Liver (tissue), 9 donors: ENCODE data around the gene SWAP70. TPM values are rescaled to one million over a fixed set of nuclear protein-coding genes. Genes with fewer than 3 reads are reported as not detected.
"Not testable (repeated sequence)": the region's sequence is repeated elsewhere in the genome, so short reads cannot be mapped to it uniquely, and the experiment has no call there.

Experiments used
- DNase-seq: peaks from one replicate; pipeline ENCODE4 v3.0.0-alpha.2; 2017; ENCODE audit warnings: low spot score
- H3K27ac ChIP-seq, 2 donors: one replicate each; pipeline ENCODE4 v1.7.0; 2013; ENCODE audit warnings: inconsistent platforms in 2 of 2, low read length in 2 of 2, control low read depth in 1 of 2, low read depth in 1 of 2, mild to moderate bottlenecking in 1 of 2
- H3K27me3 ChIP-seq, 4 donors: one replicate each; pipeline versions ENCODE4 v1.6.1 to v1.7.0; 2013; ENCODE audit warnings: low read length in 3 of 4, inconsistent platforms in 1 of 4, mild to moderate bottlenecking in 1 of 4, moderate library complexity in 1 of 4; ENCODE audit not compliant: control insufficient read depth in 4 of 4, insufficient read depth in 4 of 4
- H3K36me3 ChIP-seq, 4 donors: one replicate each; pipeline versions ENCODE4 v1.6.1 to v1.7.0; 2013; ENCODE audit warnings: low read length in 3 of 4, mild to moderate bottlenecking in 3 of 4, low read depth in 1 of 4, moderate library complexity in 1 of 4; ENCODE audit not compliant: control insufficient read depth in 4 of 4, insufficient read depth in 3 of 4
- H3K4me1 ChIP-seq, 4 donors: one replicate each; pipeline versions ENCODE4 v1.6.1 to v1.7.0; 2013; ENCODE audit warnings: low read length in 3 of 4, mild to moderate bottlenecking in 3 of 4, moderate library complexity in 1 of 4; ENCODE audit not compliant: control insufficient read depth in 4 of 4, insufficient read depth in 4 of 4
- H3K4me3 ChIP-seq, 3 donors: one replicate each; pipeline versions ENCODE4 v1.6.1 to v1.7.0; 2013; ENCODE audit warnings: low read length in 3 of 3, control low read depth in 1 of 3, low read depth in 1 of 3, mild to moderate bottlenecking in 1 of 3
- H3K9ac ChIP-seq, 2 donors: one replicate each; pipeline ENCODE4 v1.7.0; 2013; ENCODE audit warnings: low read length in 2 of 2, mild to moderate bottlenecking in 2 of 2, moderate library complexity in 2 of 2, control low read depth in 1 of 2, low read depth in 1 of 2
- H3K9me3 ChIP-seq, 4 donors: one replicate each; pipeline versions ENCODE4 v1.6.1 to v1.7.0; 2013; ENCODE audit warnings: low read length in 3 of 4; ENCODE audit not compliant: control insufficient read depth in 4 of 4
- EGR1 ChIP-seq, 2 donors: IDR thresholded peaks; 2 replicates each; pipeline ENCODE4 v1.6.1; 2016 to 2018; ENCODE audit warnings: antibody characterized with exemption in 2 of 2, low read depth in 2 of 2
- FOXA2 ChIP-seq: IDR thresholded peaks from 2 replicates; pipeline ENCODE4 v1.6.1; 2016; ENCODE audit warnings: antibody characterized with exemption
- GABPA ChIP-seq, 2 donors: IDR thresholded peaks in 1 of 2; conservative IDR thresholded peaks in 1 of 2; 2 replicates each; pipeline ENCODE4 v1.6.1; 2016; ENCODE audit warnings: antibody characterized with exemption in 2 of 2, mild to moderate bottlenecking in 1 of 2, moderate library complexity in 1 of 2
- HNF4A ChIP-seq, 2 donors: conservative IDR thresholded peaks; 2 replicates each; pipeline ENCODE4 v1.6.1; 2016; ENCODE audit warnings: antibody characterized with exemption in 2 of 2, mild to moderate bottlenecking in 2 of 2
- HNF4G ChIP-seq: IDR thresholded peaks from 2 replicates; pipeline ENCODE4 v1.6.1; 2016; ENCODE audit warnings: antibody characterized with exemption
- JUND ChIP-seq, 2 donors: IDR thresholded peaks; 2 replicates each; pipeline ENCODE4 v1.6.1; 2016; ENCODE audit warnings: antibody characterized with exemption in 2 of 2
- NR2F2 ChIP-seq: IDR thresholded peaks from 2 replicates; pipeline ENCODE4 v1.6.1; 2016; ENCODE audit warnings: antibody characterized with exemption
- RAD21 ChIP-seq, 2 donors: IDR thresholded peaks; 2 replicates each; pipeline ENCODE4 v1.6.1; 2016; ENCODE audit warnings: antibody characterized with exemption in 2 of 2, mild to moderate bottlenecking in 2 of 2
- SP1 ChIP-seq: IDR thresholded peaks from 2 replicates; pipeline ENCODE4 v1.6.1; 2018; ENCODE audit warnings: antibody characterized with exemption, mild to moderate bottlenecking
- TAF1 ChIP-seq: conservative IDR thresholded peaks from 2 replicates; pipeline ENCODE4 v1.6.1; 2016; ENCODE audit warnings: antibody characterized with exemption, mild to moderate bottlenecking
- YY1 ChIP-seq: IDR thresholded peaks from 2 replicates; pipeline ENCODE4 v1.6.1; 2016; ENCODE audit warnings: antibody characterized with exemption, mild to moderate bottlenecking
- WGBS: extraction: QIAGEN DNeasy Blood & Tissue Kit; methylation state at CpG from one replicate; pipeline ENCODE4 v1.1.7; 2013; 5-methylcytosine and 5-hydroxymethylcytosine counted together
- polyA plus RNA-seq, 2 donors: library from polyadenylated mRNA; stranded (reverse) in 1 of 2; unstranded in 1 of 2; fragments of 200-250 nt in 1 of 2; fragments of >200 nt in 1 of 2; fragmentation: Nextera tagmentation in 1 of 2; extraction: Ambion mirVana in 1 of 2; gene quantifications; one replicate each; pipeline versions ENCODE4 v1.2.1 to v1.2.3, GENCODE V29; 2013 to 2015
- total RNA-seq, 2 donors: library from RNA; depleted of rRNA; stranded (reverse); fragments of >200 nt; gene quantifications; one replicate each; pipeline ENCODE4 v1.2.3, GENCODE V29; 2014
- TF ChIP-seq, protein P1 (sequence below): IDR thresholded peaks from 2 replicates; pipeline ENCODE4 v1.6.1; 2016; ENCODE audit warnings: antibody characterized with exemption
- TF ChIP-seq, protein P2 (sequence below): IDR thresholded peaks from 2 replicates; pipeline ENCODE4 v1.6.1; 2016; ENCODE audit warnings: antibody characterized with exemption, mild to moderate bottlenecking
- TF ChIP-seq, protein P3 (sequence below): fragments of 150-350 bp; IDR thresholded peaks from 2 replicates; pipeline ENCODE4 v1.5.1; 2017; ENCODE audit warnings: improper control_type of control experiment, low read depth, low read length; ENCODE audit not compliant: missing input control
- TF ChIP-seq, protein P4 (sequence below): IDR thresholded peaks from 2 replicates; pipeline ENCODE4 v1.6.1; 2016; ENCODE audit warnings: antibody characterized with exemption
- donor health status: healthy.
- donor health status: healthy.
- donor health status: healthy.
- donor health status: healthy.
- donor health status: healthy.

The SWAP70 gene
- total and polyA plus RNA-seq, 4 donors = 4.0 to 8.4 (median 5.8) TPM

DNA sequence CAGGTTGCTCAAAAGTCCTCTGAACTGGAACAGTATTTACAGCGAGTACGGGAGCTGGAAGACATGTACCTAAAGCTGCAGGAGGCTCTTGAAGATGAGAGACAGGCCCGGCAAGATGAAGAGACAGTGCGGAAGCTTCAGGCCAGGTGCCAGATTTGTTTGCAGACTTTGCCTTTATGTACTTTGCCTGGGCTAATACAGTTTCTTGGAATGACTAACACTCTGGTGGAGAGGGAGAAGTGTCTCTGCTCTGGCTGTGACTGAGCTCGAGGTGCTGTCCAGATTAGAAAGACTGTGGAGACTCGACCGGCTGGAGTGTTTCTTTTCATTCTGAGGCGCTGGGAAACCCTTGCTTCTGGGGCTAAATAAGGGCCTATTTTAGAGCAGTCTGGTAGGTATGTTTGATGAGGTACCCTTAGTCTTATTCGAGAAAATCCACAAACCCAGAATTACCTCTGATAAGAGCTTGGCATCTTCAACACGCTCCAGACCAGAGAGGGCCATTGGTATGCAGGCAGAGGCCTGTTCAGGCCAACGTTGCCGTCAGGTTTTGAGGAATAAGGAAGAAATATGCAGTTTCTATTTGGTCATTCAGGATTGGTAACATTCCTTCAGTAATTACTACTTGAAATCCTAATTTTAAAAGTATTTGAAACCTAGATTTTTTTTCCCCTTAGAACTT is 76.5 kb downstream of the SWAP70 start:
- no peak overlapping the region for H3K4me3 ChIP-seq
- no peak for DNase-seq
- H3K36me3 ChIP-seq = peaks cover 0 to 1% (median 0%) of the 10 kb centered on the region in 4 donors
- no peak overlapping the region for H3K9ac ChIP-seq
- no peaks in the 10 kb centered on the region for H3K27me3 ChIP-seq
- TF ChIP-seq EGR1 (IDR thresholded peaks at IDR 0.05; ENCODE audit: low read depth in 2 of 2) (no peak), YY1 (no peak), RAD21 (IDR thresholded peaks at IDR 0.05) (no peak), JUND (IDR thresholded peaks at IDR 0.05) (no peak), TAF1 (no peak), GABPA (IDR thresholded peaks at IDR 0.05 in 1 of 2, conservative IDR thresholded peaks at IDR 0.05 in 1 of 2) (no peak), SP1 (no peak), NR2F2 (no peak), HNF4A (conservative IDR thresholded peaks at IDR 0.05) (no peak)
- TF ChIP-seq, protein P1, sequence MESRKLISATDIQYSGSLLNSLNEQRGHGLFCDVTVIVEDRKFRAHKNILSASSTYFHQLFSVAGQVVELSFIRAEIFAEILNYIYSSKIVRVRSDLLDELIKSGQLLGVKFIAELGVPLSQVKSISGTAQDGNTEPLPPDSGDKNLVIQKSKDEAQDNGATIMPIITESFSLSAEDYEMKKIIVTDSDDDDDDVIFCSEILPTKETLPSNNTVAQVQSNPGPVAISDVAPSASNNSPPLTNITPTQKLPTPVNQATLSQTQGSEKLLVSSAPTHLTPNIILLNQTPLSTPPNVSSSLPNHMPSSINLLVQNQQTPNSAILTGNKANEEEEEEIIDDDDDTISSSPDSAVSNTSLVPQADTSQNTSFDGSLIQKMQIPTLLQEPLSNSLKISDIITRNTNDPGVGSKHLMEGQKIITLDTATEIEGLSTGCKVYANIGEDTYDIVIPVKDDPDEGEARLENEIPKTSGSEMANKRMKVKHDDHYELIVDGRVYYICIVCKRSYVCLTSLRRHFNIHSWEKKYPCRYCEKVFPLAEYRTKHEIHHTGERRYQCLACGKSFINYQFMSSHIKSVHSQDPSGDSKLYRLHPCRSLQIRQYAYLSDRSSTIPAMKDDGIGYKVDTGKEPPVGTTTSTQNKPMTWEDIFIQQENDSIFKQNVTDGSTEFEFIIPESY = no peak
- TF ChIP-seq, protein P2, sequence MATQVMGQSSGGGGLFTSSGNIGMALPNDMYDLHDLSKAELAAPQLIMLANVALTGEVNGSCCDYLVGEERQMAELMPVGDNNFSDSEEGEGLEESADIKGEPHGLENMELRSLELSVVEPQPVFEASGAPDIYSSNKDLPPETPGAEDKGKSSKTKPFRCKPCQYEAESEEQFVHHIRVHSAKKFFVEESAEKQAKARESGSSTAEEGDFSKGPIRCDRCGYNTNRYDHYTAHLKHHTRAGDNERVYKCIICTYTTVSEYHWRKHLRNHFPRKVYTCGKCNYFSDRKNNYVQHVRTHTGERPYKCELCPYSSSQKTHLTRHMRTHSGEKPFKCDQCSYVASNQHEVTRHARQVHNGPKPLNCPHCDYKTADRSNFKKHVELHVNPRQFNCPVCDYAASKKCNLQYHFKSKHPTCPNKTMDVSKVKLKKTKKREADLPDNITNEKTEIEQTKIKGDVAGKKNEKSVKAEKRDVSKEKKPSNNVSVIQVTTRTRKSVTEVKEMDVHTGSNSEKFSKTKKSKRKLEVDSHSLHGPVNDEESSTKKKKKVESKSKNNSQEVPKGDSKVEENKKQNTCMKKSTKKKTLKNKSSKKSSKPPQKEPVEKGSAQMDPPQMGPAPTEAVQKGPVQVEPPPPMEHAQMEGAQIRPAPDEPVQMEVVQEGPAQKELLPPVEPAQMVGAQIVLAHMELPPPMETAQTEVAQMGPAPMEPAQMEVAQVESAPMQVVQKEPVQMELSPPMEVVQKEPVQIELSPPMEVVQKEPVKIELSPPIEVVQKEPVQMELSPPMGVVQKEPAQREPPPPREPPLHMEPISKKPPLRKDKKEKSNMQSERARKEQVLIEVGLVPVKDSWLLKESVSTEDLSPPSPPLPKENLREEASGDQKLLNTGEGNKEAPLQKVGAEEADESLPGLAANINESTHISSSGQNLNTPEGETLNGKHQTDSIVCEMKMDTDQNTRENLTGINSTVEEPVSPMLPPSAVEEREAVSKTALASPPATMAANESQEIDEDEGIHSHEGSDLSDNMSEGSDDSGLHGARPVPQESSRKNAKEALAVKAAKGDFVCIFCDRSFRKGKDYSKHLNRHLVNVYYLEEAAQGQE = no peak
- TF ChIP-seq, protein P3, sequence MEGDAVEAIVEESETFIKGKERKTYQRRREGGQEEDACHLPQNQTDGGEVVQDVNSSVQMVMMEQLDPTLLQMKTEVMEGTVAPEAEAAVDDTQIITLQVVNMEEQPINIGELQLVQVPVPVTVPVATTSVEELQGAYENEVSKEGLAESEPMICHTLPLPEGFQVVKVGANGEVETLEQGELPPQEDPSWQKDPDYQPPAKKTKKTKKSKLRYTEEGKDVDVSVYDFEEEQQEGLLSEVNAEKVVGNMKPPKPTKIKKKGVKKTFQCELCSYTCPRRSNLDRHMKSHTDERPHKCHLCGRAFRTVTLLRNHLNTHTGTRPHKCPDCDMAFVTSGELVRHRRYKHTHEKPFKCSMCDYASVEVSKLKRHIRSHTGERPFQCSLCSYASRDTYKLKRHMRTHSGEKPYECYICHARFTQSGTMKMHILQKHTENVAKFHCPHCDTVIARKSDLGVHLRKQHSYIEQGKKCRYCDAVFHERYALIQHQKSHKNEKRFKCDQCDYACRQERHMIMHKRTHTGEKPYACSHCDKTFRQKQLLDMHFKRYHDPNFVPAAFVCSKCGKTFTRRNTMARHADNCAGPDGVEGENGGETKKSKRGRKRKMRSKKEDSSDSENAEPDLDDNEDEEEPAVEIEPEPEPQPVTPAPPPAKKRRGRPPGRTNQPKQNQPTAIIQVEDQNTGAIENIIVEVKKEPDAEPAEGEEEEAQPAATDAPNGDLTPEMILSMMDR = no peak
- TF ChIP-seq, protein P4, sequence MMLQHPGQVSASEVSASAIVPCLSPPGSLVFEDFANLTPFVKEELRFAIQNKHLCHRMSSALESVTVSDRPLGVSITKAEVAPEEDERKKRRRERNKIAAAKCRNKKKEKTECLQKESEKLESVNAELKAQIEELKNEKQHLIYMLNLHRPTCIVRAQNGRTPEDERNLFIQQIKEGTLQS = no peak
- H3K9me3 ChIP-seq = no peaks in the 10 kb centered on the region
- no peak overlapping the region for H3K27ac ChIP-seq
- 73% methylated on average over 12 of the region's 12 CpGs for WGBS
- no peaks in the 10 kb centered on the region for H3K4me1 ChIP-seq

DNA sequence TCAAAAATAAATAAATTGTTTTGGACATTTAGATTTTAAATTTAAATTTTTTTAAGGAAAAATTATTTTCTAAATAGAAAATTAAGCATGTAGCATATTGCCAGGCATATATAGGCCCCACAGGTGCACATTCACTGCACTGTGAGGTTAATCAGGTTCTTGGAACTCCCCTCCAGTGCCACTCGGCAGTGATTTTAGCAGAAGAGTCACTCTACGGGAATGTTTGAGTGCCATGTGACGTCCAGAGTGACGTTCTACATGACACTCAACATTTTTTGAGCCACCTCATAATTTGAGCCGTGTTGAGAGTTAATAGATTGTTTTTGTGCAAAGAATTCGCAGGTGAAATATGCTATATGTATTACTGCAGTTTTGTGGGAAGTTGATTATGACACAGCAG is 77.4 kb downstream of the SWAP70 start:
- Histone ChIP-seq H3K36me3 (peaks cover 0 to 1% (median 0%) of the 10 kb centered on the region in 4 donors), H3K4me3 (no peak overlapping the region), H3K27ac (no peak overlapping the region), H3K27me3 (no peaks in the 10 kb centered on the region), H3K9ac (no peak overlapping the region), H3K4me1 (no peaks in the 10 kb centered on the region), H3K9me3 (no peaks in the 10 kb centered on the region)
- WGBS = 96% methylated on average over 6 of the region's 6 CpGs
- DNase-seq = no peak
- TF ChIP-seq HNF4G (no peak), FOXA2 (no peak), EGR1 (IDR thresholded peaks at IDR 0.05; ENCODE audit: low read depth in 2 of 2) (no peak), TAF1 (no peak), RAD21 (IDR thresholded peaks at IDR 0.05) (no peak)
- TF ChIP-seq, protein P1 = no peak

DNA sequence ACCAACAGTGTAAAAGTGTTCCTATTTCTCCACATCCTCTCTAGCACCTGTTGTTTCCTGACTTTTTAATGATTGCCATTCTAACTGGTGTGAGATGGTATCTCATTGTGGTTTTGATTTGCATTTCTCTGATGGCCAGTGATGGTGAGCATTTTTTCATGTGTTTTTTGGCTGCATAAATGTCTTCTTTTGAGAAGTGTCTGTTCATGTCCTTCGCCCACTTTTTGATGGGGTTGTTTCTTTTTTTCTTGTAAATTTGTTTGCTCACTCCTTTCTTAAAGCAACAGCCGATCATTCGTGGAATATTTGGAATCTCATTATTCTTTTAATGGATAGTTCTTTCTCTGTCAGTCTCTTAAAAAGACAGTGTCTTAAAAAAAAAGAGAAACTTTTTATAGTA is 79.6 kb downstream of the SWAP70 start:
- H3K27ac ChIP-seq, H3K9ac ChIP-seq, H3K36me3 ChIP-seq, H3K4me1 ChIP-seq, H3K9me3 ChIP-seq, H3K4me3 ChIP-seq, H3K27me3 ChIP-seq, DNase-seq: not testable (repeated sequence)
- WGBS = 96% methylated on average over 3 of the region's 3 CpGs
